ENCODE data around the gene MSMO1.
"Not testable (repeated sequence)": the region's sequence is repeated elsewhere in the genome, so short reads cannot be mapped to it uniquely, and the experiment has no call there.

Gene MSMO1

GRCh38 chr4:165325732-165326512 is 1.5 kb upstream of the MSMO1 start:
- no peak for DNase-seq

- DNase-seq, result no peak
Measured at GRCh38 chr4:165326831-165327210, 648 bp upstream of the MSMO1 start.

- no peak for DNase-seq
Measured at GRCh38 chr4:165328101-165328425, 594 bp downstream of the MSMO1 start.

DNA sequence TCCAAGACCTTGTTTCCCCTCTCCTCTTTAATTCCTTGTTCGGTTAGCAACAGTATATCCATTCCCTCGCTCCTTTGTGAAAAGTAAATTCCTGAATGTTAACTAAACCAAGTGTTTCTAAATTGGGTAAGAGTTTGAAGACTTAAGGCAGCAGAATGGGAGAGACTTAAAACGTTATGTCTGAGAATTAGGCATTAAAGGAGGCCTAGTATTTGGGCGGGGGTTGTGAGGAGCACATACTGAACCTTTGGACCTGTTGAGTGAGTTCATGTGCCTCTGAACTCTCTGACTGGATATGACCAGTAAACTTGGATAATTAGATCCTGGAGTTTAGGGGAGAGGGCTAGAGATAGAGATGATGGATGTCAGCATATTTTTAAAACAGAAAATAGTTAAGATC is 1.2 kb downstream of the MSMO1 start:
- DNase-seq, result no peak

DNA sequence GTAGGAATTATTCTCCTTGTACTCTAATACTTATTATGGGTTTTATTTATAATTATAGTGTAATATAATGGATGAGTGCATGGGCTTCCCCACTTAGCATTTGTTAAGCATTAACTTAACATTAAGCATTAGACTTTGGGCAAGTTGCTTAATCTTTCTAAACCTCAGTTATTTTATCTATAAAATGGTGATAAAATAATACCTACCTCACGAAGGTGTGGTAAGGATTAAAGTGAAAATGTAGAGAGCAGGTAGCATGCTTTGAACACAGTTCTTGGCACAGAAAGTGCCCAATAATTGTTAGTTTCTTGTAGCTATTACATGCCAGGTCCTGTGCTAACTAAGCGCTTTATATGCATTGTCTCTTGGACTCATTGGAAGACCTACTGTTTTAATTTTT is 2.6 kb downstream of the MSMO1 start:
- DNase-seq, result no peak

DNA sequence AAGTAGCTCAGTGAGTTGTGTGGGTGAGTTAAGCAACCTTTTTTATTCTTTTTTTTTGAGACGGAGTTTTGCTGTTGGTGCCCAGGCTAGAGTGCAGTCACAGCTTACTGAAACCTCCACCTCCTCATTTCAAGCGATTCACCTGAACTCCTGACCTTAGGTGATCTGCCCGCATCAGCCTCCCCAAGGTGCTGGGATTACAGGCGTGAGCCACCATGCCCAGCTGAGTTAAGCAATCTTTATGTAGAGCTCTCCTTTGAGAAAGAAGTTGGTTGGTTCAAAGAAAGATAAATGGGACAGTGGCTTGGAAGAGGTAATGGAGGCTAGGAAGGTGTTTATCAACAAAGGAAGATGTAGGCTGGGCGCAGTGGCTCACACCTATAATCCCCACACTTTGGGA is 3.2 kb downstream of the MSMO1 start:
- no peak for DNase-seq

DNA sequence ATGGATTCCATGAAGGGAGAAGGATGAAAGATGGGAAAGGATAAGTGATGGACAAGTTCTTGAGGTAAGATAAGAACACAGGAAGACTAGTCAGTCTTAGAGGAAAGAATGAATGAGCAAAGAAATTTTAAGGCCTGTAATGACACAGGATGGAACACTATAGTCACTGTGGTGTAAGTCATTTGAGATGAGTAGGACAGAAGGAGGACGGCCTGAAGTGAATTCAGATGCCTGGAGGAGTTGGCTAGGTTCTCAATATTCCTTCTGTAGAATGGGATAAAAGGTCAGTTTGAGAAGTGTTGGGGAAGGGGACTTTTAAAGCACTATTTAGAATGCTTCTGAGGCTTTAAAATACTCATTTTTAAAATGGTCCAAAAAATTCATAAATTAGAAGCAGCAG is 3.9 kb downstream of the MSMO1 start:
- no peak for DNase-seq

GRCh38 chr4:165331823-165332222 is 4.4 kb downstream of the MSMO1 start:
- DNase-seq, result no peak

GRCh38 chr4:165332502-165332901 is 5.0 kb downstream of the MSMO1 start:
- no peak for DNase-seq

- no peak for DNase-seq
Measured at GRCh38 chr4:165335163-165335703, 7.8 kb downstream of the MSMO1 start.

GRCh38 chr4:165336743-165337142 is 9.3 kb downstream of the MSMO1 start:
- no peak for DNase-seq

GRCh38 chr4:165342340-165342739 is 14.9 kb downstream of the MSMO1 start:
- not testable (repeated sequence) for DNase-seq

GRCh38 chr4:165343353-165344191 is 16.1 kb downstream of the MSMO1 start:
- no peak for DNase-seq

GRCh38 chr4:165345666-165346417 is 18.4 kb downstream of the MSMO1 start:
- DNase-seq, result no peak

DNA sequence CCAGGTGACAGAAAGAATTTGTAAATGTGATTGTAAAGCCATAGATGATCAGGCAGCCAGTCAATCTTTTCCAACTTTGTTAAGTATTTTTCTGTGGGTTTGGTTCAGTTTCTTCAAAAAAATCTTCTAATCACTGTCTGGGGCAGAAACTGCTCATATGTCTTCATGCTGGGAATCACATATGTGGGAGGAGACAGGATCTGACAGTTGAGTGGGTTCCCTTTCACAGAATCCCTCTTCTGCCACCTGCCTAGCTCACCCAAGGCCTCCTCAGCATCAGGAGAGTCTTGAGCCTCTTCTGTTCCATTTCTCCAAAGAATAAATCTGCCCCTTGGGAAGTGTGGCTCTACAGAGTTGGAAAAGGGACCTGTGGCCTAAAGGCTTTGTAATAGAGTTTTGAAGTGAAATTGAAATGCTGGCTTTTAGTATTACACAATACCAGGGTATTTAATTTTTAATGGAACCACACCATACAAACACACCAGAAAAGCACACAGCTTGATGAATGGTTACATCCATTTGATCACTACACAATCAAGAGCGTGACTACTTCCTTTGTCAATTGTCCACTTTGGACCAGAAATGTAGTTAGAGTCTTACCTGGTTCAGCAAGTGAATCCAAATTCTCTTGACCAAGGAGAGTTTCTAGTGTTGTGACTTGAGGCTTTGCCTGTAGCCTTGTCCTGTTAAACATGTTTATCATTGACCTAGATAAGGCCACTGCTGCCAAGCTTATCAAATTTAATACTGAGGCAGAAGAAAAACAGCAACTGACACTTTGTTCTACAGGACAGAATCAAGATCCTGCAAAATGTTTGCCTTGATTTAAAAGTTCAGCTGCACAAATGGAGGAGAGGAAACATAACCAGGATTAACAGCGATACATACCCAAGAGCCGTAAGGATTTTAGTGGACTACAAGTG is 20.4 kb downstream of the MSMO1 start:
- no peak for DNase-seq

DNA sequence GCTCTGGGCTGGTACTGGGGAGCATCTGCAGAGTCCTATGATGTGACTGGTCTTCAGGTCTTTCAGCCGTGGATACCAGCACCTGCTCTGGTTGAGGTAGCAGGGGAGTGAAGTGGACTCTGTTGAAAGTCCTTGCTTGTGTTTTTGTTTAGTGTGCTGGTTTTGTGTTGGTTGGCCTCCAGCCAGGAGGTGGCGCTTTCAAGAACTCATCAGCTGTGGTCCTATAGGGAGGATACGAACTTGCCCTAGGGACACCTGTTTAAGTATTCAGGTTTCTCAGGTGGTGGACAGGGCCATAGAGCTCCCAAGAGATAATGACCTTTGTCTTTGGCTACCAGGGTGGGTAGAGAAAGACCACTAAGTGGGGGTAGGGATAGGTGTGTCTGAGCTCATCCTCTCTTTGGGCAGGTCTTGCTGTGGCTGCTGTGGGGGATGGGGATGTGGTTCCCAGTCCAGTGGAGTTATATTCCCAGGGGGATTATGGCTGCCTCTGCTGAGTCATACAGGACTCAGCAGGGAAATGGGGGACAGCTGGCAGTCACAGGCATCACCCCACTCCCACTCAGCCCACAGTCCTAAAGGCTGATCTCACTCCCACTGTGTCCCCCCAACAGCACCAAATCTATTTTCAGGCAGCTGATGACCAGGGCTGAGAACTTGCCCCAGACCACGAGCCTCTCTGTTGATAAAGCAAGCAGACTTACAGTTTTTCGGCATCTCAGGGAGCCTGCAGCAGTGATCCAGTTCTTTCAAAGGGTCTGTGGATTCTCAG is 24.1 kb downstream of the MSMO1 start:
- DNase-seq, result no peak

DNA sequence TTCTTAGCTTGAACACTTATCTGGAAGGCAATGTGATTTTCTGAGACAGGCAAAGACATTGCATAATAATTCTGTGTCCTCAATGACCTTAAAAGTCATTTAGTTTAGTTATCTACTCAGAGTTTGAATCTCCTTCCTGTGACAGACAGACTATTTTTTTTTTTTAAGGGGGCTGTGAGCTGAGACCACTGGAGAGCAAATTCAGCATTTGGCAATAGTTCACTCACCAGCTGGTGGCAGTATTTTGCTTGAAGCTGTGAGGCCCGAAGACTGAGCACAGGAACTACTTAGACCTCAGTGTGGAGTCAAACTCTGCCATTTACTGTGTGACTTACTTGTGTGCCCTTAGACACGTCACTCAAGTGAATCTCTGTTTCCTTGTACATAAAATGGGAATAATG is 28.4 kb downstream of the MSMO1 start:
- no peak for DNase-seq

- DNase-seq, result no peak
Measured at GRCh38 chr4:165359506-165359905, 32.0 kb downstream of the MSMO1 start.

- DNase-seq, result no peak
Measured at GRCh38 chr4:165360041-165360695, 32.7 kb downstream of the MSMO1 start.

GRCh38 chr4:165360985-165361670 is 33.7 kb downstream of the MSMO1 start:
- no peak for DNase-seq
